Gastrocnemius medialis (tissue), 4 donors: ENCODE data around the gene ANKMY1.

Experiments
- CTCF ChIP-seq, 5 experiments: fragments of 450-650 bp in 3 of 5; fragments of 200-600 bp in 2 of 5; sonication (generic) in 2 of 5; IDR thresholded peaks in 4 of 5; conservative IDR thresholded peaks in 1 of 5; 1 replicate in 4 of 5; 2 replicates in 1 of 5; pipeline ENCODE4 v1.5.1; 2016 to 2019; ENCODE audit warnings: antibody characterized with exemption in 5 of 5, mild to moderate bottlenecking in 3 of 5, moderate library complexity in 3 of 5
- POLR2A ChIP-seq, 2 donors: fragments of 450-650 bp; IDR thresholded peaks; one replicate each; pipeline ENCODE4 v1.6.1; 2017; ENCODE audit warnings: antibody characterized with exemption in 2 of 2, mild to moderate bottlenecking in 2 of 2, moderate library complexity in 2 of 2

DNA sequence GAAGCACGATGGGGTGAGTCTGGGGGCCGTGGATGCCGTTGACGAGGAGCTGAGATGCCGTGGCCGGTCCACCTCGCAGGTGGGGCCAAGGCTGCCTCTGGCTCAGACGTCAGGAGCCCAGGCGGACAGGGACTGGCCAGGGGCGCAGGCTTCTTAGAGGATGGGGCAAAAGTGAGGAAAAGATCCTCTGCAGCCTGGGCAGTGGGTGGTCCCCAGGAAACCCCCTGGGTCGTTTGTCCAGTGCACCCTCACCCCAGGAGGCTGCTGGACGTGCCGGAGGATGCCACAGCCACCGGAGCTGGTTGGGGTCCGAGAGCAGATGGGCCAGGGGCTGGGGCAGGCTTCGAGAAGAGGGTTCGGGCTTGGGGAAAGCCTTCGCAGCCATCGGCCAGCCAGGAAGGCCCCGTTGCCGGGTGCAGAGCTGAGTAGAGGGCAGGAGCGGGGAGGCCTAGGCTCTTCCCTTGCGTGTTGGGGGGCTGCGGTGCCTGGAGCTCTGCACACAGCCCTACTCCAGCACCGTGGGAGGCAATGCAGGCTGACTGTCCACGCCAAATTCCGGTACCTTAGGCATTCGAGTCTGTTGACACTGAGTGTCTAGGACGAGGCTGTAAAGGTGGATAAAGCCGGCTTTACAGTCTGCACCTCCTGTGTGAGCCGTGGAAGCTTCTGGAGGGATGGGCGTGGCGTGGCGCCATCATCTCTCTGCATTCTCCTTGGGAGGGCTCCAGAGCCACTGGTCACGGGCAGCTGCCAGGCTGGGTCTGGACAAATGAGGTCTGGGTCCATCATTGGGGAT, 103.5 kb downstream of the ANKMY1 start:
- TF ChIP-seq CTCF (IDR thresholded peaks at IDR 0.05 in 4 of 5, conservative IDR thresholded peaks at IDR 0.05 in 1 of 5) (no peak), POLR2A (IDR thresholded peaks at IDR 0.05) (no peak)
